H9 (cell line): ENCODE data around the gene P2RX6. TPM values are rescaled to one million over a fixed set of nuclear protein-coding genes. Genes with fewer than 3 reads are reported as not detected.
"Not testable (repeated sequence)": the region's sequence is repeated elsewhere in the genome, so short reads cannot be mapped to it uniquely, and the experiment has no call there.

Experiments used
- DNase-seq: peaks from one replicate; pipeline ENCODE4 v3.0.0-alpha.2; 2017
- H2AFZ ChIP-seq: one replicate; pipeline ENCODE4 v1.6.1; 2013; ENCODE audit warnings: mild to moderate bottlenecking, low read length, control low read depth, moderate library complexity
- H2AK5ac ChIP-seq: 2 replicates; pipeline ENCODE4 v1.6.1; 2013; ENCODE audit warnings: low read length, control low read depth, mixed read lengths; ENCODE audit not compliant: insufficient read length
- H2BK120ac ChIP-seq: one replicate; pipeline ENCODE4 v1.6.1; 2013; ENCODE audit warnings: low read depth, mild to moderate bottlenecking, low read length, control low read depth, inconsistent platforms; ENCODE audit not compliant: poor library complexity, severe bottlenecking
- H2BK12ac ChIP-seq: 2 replicates; pipeline ENCODE4 v1.6.1; 2013; ENCODE audit warnings: low read length, control low read depth, mixed read lengths, low read depth; ENCODE audit not compliant: insufficient read length
- H2BK15ac ChIP-seq: 2 replicates; pipeline ENCODE4 v1.6.1; 2013; ENCODE audit warnings: low read depth, low read length, control low read depth
- H2BK20ac ChIP-seq: one replicate; pipeline ENCODE4 v1.6.1; 2013; ENCODE audit warnings: low read depth, mild to moderate bottlenecking, low read length, control low read depth, inconsistent platforms; ENCODE audit not compliant: poor library complexity, severe bottlenecking
- H2BK5ac ChIP-seq: 2 replicates; pipeline ENCODE4 v1.6.1; 2013; ENCODE audit warnings: low read length, control low read depth, mixed read lengths; ENCODE audit not compliant: insufficient read length
- H3K14ac ChIP-seq: 2 replicates; pipeline ENCODE4 v1.6.1; 2013; ENCODE audit warnings: low read length, control low read depth; ENCODE audit not compliant: insufficient read depth
- H3K18ac ChIP-seq: 2 replicates; pipeline ENCODE4 v1.6.1; 2013; ENCODE audit warnings: low read depth, mild to moderate bottlenecking, mixed read lengths, low read length, control low read depth; ENCODE audit not compliant: insufficient read length
- H3K23ac ChIP-seq: 2 replicates; pipeline ENCODE4 v1.6.1; 2013; ENCODE audit warnings: low read length, control low read depth, mixed read lengths, low read depth; ENCODE audit not compliant: insufficient read length
- H3K23me2 ChIP-seq: 2 replicates; pipeline ENCODE4 v1.6.1; 2013; ENCODE audit warnings: low read depth, mild to moderate bottlenecking, mixed read lengths, low read length, control low read depth; ENCODE audit not compliant: insufficient read length, poor library complexity, severe bottlenecking
- H3K27ac ChIP-seq: 2 replicates; pipeline ENCODE4 v1.5.1; 2013; ENCODE audit warnings: low read length, control low read depth, mixed read lengths, low read depth; ENCODE audit not compliant: insufficient read length
- H3K27me3 ChIP-seq: 2 replicates; pipeline ENCODE4 v1.6.1; 2013; ENCODE audit warnings: low read length, control low read depth, inconsistent platforms; ENCODE audit not compliant: insufficient read depth
- H3K4ac ChIP-seq: 2 replicates; pipeline ENCODE4 v1.6.1; 2013; ENCODE audit warnings: low read depth, mild to moderate bottlenecking, control low read depth, inconsistent platforms, low read length, moderate library complexity
- H3K4me1 ChIP-seq: 2 replicates; pipeline ENCODE4 v1.6.1; 2013; ENCODE audit warnings: low read length, control low read depth, inconsistent platforms; ENCODE audit not compliant: insufficient read depth
- H3K4me2 ChIP-seq: 2 replicates; pipeline ENCODE4 v1.6.1; 2013; ENCODE audit warnings: low read length, control low read depth, mixed read lengths; ENCODE audit not compliant: insufficient read length, insufficient read depth
- H3K56ac ChIP-seq: 2 replicates; pipeline ENCODE4 v1.6.1; 2013; ENCODE audit warnings: low read depth, mild to moderate bottlenecking, mixed read lengths, low read length, control low read depth; ENCODE audit not compliant: insufficient read length
- H3K79me1 ChIP-seq: 2 replicates; pipeline ENCODE4 v1.6.1; 2013; ENCODE audit warnings: low read depth, mild to moderate bottlenecking, moderate library complexity, low read length, control low read depth, inconsistent platforms; ENCODE audit not compliant: insufficient read depth, poor library complexity, severe bottlenecking
- H3K79me2 ChIP-seq: 2 replicates; pipeline ENCODE4 v1.6.1; 2013; ENCODE audit warnings: low read length, control low read depth, inconsistent platforms; ENCODE audit not compliant: insufficient read depth
- H3K9ac ChIP-seq: 2 replicates; pipeline ENCODE4 v1.6.1; 2013; ENCODE audit warnings: low read length, control low read depth, mixed read lengths; ENCODE audit not compliant: insufficient read length; ENCODE audit errors: extremely low read depth
- H3K9me3 ChIP-seq: one replicate; pipeline ENCODE4 v1.6.1; 2013; ENCODE audit warnings: low read depth, low read length, inconsistent platforms; ENCODE audit not compliant: control insufficient read depth
- H3T11ph ChIP-seq: one replicate; pipeline ENCODE4 v1.6.1; 2013; ENCODE audit warnings: mild to moderate bottlenecking, low read length, control low read depth, inconsistent platforms
- H4K20me1 ChIP-seq: one replicate; pipeline ENCODE4 v1.6.1; 2013; ENCODE audit not compliant: control insufficient read depth, insufficient read length, insufficient read depth
- H4K5ac ChIP-seq: 2 replicates; pipeline ENCODE4 v1.6.1; 2013; ENCODE audit warnings: low read depth, mild to moderate bottlenecking, mixed read lengths, low read length, control low read depth; ENCODE audit not compliant: insufficient read length
- H4K8ac ChIP-seq: replicated peaks from 2 replicates; pipeline ENCODE4 v1.6.1; 2013; ENCODE audit warnings: low read length, control low read depth, mixed read lengths, low read depth; ENCODE audit not compliant: insufficient read length
- H4K91ac ChIP-seq: 2 replicates; pipeline ENCODE4 v1.6.1; 2013; ENCODE audit warnings: low read depth, mild to moderate bottlenecking, moderate library complexity, mixed read lengths, low read length, control low read depth; ENCODE audit not compliant: insufficient read length
- H3K27ac Mint-ChIP-seq, 3 experiments: 2 replicates in 2 of 3; 3 replicates in 1 of 3; pipeline ENCODE4 v1.8.0; 2020 to 2021; ENCODE audit warnings: mixed read lengths in 3 of 3, mild to moderate bottlenecking in 1 of 3, moderate library complexity in 1 of 3
- H3K27me3 Mint-ChIP-seq: 2 replicates; pipeline ENCODE4 v1.8.0; 2021; ENCODE audit warnings: low read depth, mild to moderate bottlenecking, moderate library complexity, mixed read lengths
- H3K36me3 Mint-ChIP-seq, 3 experiments: 2 replicates in 2 of 3; 3 replicates in 1 of 3; pipeline ENCODE4 v1.8.0; 2020 to 2021; ENCODE audit warnings: low read depth in 3 of 3, mixed read lengths in 3 of 3; ENCODE audit not compliant: insufficient read depth in 1 of 3
- H3K4me1 Mint-ChIP-seq, 2 experiments: 2 replicates each; pipeline ENCODE4 v1.8.0; 2020; ENCODE audit warnings: mixed read lengths in 2 of 2
- H3K4me3 Mint-ChIP-seq, 2 experiments: 2 replicates in 1 of 2; 3 replicates in 1 of 2; pipeline ENCODE4 v1.8.0; 2020 to 2021; ENCODE audit warnings: mild to moderate bottlenecking in 2 of 2, mixed read lengths in 2 of 2, moderate library complexity in 1 of 2
- H3K9me3 Mint-ChIP-seq, 2 experiments: 2 replicates in 1 of 2; 3 replicates in 1 of 2; pipeline ENCODE4 v1.8.0; 2020; ENCODE audit warnings: mild to moderate bottlenecking in 2 of 2, mixed read lengths in 2 of 2, moderate library complexity in 1 of 2
- WGBS: extraction: QIAGEN DNeasy Blood & Tissue Kit; methylation state at CpG from one replicate; pipeline ENCODE4 v1.1.7; 2013; ENCODE audit warnings: missing lambda C conversion rate, low lambda C conversion rate, mixed read lengths; ENCODE audit not compliant: insufficient read length; ENCODE audit errors: extremely low coverage; 5-methylcytosine and 5-hydroxymethylcytosine counted together
- total RNA-seq: library from RNA; stranded (reverse); gene quantifications from 2 replicates; pipeline ENCODE4 v1.2.1, GENCODE V29; 2021

The P2RX6 gene
- total RNA-seq, 1 experiment from 2014 or later: not detected

DNA sequence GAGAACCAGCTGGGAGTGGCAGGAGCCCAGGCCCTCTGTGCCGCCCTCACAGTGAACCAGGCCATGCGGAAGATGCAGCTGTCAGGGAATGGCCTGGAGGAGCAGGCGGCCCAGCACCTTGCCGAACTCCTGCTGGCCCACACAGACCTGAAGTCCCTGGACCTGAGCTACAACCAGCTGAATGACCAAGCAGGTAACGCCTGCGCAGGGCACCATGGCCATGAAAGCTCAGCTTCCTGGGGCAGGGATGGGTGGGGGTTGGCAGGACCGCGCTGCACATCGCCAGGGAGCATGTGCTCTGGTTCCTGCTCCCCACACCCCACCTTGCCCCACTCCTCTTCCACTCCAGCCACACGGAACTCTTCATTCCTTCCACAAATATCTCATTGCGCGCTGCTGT is 34.0 kb downstream of the P2RX6 start:
- no CpG with 5 or more reads among the region's 12 CpGs for WGBS
- not testable (repeated sequence) for H2BK120ac ChIP-seq, H3K4ac ChIP-seq, H3K4me2 ChIP-seq, H3K9ac ChIP-seq, H2AK5ac ChIP-seq, H3K27ac ChIP-seq, H2AFZ ChIP-seq, H2BK15ac ChIP-seq, H3K4me1 ChIP-seq, H4K5ac ChIP-seq, H3K79me2 ChIP-seq, H4K91ac ChIP-seq, H3K23me2 ChIP-seq, H3T11ph ChIP-seq, H3K36me3 Mint-ChIP-seq, H3K27ac Mint-ChIP-seq, H3K9me3 ChIP-seq, H2BK5ac ChIP-seq, H3K79me1 ChIP-seq, H3K9me3 Mint-ChIP-seq, H2BK12ac ChIP-seq, DNase-seq, H3K18ac ChIP-seq, H3K14ac ChIP-seq, H3K27me3 ChIP-seq, H4K8ac ChIP-seq, H3K23ac ChIP-seq, H3K56ac ChIP-seq, H4K20me1 ChIP-seq, H2BK20ac ChIP-seq, H3K4me3 Mint-ChIP-seq
- H3K27me3 Mint-ChIP-seq: peaks cover 14% of the 10 kb centered on the region
- peaks cover 31 to 35% of the 10 kb centered on the region in 2 experiments for H3K4me1 Mint-ChIP-seq
